Measurements from ENCODE around the gene FRMPD4. TPM values are rescaled to one million over a fixed set of nuclear protein-coding genes. Genes with fewer than 3 reads are reported as not detected.

Gene FRMPD4
- total and polyA plus RNA-seq, 2 of the 13 experiments (the other 11 are each of a cell fraction or from before 2014, with no cell fraction given): not detected

DNA sequence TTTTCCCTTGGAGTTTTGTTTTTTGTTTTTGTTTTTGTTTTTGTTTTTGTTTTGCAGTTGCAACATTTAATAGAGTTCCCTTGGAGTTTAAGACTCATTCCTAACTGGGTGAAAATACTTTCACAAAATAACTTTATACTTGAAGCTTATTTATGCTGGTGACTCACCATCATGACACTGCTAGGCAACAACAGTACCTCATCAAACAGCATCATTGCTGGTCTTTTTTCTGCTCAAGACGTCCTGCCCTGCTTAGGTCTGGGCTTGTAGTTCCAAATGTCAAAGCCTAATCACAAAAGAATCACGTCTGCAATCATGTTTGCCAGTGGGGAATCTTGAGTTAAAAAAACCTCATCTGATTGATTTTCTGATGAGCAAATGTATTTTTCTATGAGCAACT lies 547.3 kb downstream of the FRMPD4 start (continued):
- TF ChIP-seq PRDM10 (CRISPR knock-in tag; IDR thresholded peaks at IDR 0.05; ENCODE audit: low read depth) (no peak), MEF2D (CRISPR knock-in tag; IDR thresholded peaks at IDR 0.05) (no peak), ZNF772 (CRISPR knock-in tag; IDR thresholded peaks at IDR 0.05) (no peak), IRF2 (CRISPR knock-in tag; IDR thresholded peaks at IDR 0.05) (no peak), MXI1 (IDR thresholded peaks at IDR 0.05; ENCODE audit: borderline replicate concordance, low read depth, low read length) (no peak), ARNT2 (CRISPR knock-in tag; IDR thresholded peaks at IDR 0.05; ENCODE audit: low read depth) (no peak), SAP130 (CRISPR knock-in tag; IDR thresholded peaks at IDR 0.05; ENCODE audit: low read depth) (no peak), ZNF414 (CRISPR knock-in tag; IDR thresholded peaks at IDR 0.05) (no peak)
- TF ChIP-seq, protein P1, sequence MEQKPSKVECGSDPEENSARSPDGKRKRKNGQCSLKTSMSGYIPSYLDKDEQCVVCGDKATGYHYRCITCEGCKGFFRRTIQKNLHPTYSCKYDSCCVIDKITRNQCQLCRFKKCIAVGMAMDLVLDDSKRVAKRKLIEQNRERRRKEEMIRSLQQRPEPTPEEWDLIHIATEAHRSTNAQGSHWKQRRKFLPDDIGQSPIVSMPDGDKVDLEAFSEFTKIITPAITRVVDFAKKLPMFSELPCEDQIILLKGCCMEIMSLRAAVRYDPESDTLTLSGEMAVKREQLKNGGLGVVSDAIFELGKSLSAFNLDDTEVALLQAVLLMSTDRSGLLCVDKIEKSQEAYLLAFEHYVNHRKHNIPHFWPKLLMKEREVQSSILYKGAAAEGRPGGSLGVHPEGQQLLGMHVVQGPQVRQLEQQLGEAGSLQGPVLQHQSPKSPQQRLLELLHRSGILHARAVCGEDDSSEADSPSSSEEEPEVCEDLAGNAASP (CRISPR knock-in tag; IDR thresholded peaks at IDR 0.05; ENCODE audit: borderline replicate concordance): no peak
- TF ChIP-seq, protein P2, sequence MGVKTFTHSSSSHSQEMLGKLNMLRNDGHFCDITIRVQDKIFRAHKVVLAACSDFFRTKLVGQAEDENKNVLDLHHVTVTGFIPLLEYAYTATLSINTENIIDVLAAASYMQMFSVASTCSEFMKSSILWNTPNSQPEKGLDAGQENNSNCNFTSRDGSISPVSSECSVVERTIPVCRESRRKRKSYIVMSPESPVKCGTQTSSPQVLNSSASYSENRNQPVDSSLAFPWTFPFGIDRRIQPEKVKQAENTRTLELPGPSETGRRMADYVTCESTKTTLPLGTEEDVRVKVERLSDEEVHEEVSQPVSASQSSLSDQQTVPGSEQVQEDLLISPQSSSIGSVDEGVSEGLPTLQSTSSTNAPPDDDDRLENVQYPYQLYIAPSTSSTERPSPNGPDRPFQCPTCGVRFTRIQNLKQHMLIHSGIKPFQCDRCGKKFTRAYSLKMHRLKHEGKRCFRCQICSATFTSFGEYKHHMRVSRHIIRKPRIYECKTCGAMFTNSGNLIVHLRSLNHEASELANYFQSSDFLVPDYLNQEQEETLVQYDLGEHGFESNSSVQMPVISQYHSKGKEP (CRISPR knock-in tag; IDR thresholded peaks at IDR 0.05): no peak
- TF ChIP-seq, protein P3, sequence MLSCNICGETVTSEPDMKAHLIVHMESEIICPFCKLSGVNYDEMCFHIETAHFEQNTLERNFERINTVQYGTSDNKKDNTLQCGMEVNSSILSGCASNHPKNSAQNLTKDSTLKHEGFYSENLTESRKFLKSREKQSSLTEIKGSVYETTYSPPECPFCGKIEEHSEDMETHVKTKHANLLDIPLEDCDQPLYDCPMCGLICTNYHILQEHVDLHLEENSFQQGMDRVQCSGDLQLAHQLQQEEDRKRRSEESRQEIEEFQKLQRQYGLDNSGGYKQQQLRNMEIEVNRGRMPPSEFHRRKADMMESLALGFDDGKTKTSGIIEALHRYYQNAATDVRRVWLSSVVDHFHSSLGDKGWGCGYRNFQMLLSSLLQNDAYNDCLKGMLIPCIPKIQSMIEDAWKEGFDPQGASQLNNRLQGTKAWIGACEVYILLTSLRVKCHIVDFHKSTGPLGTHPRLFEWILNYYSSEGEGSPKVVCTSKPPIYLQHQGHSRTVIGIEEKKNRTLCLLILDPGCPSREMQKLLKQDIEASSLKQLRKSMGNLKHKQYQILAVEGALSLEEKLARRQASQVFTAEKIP (CRISPR knock-in tag; IDR thresholded peaks at IDR 0.05; ENCODE audit: borderline replicate concordance): no peak

Data from HepG2 (cell line).